Epithelial cell of proximal tubule (primary cell): Measurements from ENCODE around the gene TUBA4A. TPM values are rescaled to one million over a fixed set of nuclear protein-coding genes. Genes with fewer than 3 reads are reported as not detected.
A peak's percentile ranks its signal among the peaks of the same experiment; 100 is the strongest.

Experiments used
- DNase-seq: peaks from one replicate; pipeline ENCODE4 v3.0.0-alpha.2; 2011; ENCODE audit warnings: low read depth
- H3K4me3 ChIP-seq: 2 replicates; pipeline ENCODE4 v1.5.1; 2011; ENCODE audit warnings: low read depth, mild to moderate bottlenecking, low read length
- total RNA-seq: library from RNA; depleted of rRNA; stranded (reverse); fragments of >200 nt; gene quantifications from 2 replicates; pipeline ENCODE4 v1.2.3, GENCODE V29; 2015
- TF ChIP-seq, protein P1 (sequence below): conservative IDR thresholded peaks from 2 replicates; pipeline ENCODE4 v1.5.1; 2012; ENCODE audit warnings: low read depth, mild to moderate bottlenecking, low read length

The TUBA4A gene
- total RNA-seq, 1 donor from 2014 or later = 191 TPM

DNA sequence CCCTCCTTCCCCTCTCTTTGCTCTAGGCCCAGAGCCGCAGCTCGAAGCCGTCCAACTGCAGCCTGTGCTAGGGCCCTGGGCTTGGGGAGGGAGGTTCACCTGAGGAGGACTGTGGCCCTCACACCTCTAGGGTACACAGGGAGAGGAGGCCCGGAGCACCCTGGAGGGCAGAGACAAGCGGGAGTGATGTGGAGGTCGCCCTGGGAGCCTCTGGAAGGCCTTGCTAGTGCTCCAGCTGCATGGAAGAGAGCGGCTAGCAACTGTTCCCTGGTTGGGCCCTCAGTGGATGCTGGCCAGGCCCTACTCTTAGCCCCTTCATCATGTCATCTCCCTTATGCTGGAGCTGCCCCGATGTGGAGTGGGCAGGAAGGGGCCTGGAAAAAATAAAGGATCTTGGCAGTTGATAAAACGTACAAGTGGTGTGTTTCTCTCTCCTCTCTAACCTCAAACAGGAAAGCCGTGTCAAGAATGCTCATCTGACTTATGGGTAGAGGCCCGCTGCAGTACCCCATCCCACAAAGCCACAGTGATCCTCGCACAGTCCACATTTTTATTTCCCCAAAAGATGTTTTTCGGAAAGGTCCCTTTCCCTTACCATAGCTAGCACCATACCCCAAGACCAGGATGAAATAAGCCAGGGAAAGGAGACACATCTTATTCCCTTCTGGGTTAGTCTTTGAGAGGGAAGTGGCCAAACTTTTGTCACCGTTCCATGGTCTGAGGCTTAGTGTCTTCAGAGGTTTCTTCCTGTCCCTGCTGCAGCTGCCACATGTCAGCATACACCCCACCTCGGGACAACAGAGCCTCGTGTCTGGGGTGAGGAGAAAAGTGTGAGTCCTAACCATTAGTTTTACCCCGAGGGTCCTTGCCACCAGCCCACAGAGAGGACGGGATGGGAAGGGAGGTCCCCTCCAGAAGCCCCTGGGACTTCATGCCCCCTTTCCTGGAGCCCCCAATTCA is 44.2 kb downstream of the TUBA4A start:
- TF ChIP-seq, protein P1, sequence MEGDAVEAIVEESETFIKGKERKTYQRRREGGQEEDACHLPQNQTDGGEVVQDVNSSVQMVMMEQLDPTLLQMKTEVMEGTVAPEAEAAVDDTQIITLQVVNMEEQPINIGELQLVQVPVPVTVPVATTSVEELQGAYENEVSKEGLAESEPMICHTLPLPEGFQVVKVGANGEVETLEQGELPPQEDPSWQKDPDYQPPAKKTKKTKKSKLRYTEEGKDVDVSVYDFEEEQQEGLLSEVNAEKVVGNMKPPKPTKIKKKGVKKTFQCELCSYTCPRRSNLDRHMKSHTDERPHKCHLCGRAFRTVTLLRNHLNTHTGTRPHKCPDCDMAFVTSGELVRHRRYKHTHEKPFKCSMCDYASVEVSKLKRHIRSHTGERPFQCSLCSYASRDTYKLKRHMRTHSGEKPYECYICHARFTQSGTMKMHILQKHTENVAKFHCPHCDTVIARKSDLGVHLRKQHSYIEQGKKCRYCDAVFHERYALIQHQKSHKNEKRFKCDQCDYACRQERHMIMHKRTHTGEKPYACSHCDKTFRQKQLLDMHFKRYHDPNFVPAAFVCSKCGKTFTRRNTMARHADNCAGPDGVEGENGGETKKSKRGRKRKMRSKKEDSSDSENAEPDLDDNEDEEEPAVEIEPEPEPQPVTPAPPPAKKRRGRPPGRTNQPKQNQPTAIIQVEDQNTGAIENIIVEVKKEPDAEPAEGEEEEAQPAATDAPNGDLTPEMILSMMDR = no peak
- H3K4me3 ChIP-seq = no peak overlapping the region
- no peak for DNase-seq

DNA sequence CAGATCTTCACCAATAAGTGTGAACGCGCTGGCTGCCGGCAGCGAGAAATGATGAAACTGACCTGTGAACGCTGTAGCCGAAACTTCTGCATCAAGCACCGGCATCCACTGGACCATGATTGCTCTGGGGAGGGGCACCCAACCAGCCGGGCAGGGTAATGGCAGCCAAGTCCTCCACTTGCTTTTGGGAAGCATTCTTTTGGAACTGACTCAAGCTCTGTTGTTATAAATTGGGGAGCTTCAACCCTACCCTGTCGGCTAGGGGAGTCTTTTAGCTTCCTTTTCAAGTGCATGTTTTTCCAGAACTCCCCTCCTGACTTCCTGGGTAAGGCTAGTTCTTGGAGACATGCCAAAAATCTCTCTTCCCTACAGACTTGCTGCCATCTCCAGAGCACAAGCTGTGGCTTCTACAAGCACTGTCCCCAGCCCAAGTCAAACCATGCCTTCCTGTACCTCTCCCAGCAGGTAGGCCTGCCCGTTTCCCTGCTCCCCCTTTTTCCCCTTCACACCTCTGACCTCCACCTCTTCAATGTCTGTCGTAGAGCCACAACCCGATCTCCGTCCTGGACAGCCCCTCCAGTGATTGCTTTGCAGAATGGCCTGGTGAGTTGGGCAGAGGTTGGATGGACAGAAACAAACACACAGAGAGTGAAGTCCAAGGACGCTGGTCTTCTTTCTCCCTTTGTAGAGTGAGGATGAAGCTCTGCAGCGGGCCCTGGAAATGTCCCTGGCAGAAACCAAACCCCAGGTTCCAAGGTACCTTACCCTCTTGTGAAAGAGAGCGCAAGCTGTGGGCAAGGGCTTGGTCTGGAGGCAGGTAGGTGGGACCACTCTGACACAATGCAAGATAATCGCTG is 45.6 kb downstream of the TUBA4A start:
- H3K4me3 ChIP-seq = peak overlapping the region; percentile 82
- DNase-seq = no peak
- TF ChIP-seq, protein P1 = no peak

DNA sequence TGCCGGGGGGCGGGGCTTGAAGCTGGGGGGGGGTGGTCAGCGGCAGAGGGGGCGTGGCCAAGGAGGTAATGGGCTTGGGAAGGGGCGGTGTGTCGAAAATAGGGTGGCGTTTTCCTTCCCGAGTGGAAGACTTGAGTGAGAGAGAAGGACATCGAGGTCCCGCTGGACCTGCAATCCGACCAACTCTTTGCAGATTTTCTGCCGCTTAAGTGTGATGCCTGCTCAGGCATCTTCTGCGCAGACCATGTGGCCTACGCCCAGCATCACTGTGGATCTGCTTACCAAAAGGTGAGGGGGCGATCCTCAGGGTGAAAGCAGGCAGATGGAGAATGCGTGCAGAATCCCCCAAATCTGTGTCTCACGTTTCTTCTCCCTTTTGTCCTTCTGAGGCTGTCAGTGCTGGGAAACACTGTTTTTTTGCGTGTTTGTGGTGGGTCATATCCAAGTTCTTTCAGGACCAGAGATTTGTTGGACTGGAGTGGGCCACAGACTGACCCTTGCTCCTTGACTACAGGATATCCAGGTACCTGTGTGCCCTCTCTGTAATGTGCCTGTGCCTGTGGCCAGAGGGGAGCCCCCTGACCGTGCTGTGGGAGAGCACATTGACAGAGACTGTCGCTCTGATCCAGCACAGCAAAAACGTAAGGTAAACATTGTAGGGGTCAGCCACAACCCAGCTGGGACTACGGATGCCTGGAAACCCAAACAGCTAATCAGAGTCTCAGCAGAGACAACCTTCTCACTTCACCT is 46.4 kb downstream of the TUBA4A start:
- TF ChIP-seq, protein P1 = no peak

DNA sequence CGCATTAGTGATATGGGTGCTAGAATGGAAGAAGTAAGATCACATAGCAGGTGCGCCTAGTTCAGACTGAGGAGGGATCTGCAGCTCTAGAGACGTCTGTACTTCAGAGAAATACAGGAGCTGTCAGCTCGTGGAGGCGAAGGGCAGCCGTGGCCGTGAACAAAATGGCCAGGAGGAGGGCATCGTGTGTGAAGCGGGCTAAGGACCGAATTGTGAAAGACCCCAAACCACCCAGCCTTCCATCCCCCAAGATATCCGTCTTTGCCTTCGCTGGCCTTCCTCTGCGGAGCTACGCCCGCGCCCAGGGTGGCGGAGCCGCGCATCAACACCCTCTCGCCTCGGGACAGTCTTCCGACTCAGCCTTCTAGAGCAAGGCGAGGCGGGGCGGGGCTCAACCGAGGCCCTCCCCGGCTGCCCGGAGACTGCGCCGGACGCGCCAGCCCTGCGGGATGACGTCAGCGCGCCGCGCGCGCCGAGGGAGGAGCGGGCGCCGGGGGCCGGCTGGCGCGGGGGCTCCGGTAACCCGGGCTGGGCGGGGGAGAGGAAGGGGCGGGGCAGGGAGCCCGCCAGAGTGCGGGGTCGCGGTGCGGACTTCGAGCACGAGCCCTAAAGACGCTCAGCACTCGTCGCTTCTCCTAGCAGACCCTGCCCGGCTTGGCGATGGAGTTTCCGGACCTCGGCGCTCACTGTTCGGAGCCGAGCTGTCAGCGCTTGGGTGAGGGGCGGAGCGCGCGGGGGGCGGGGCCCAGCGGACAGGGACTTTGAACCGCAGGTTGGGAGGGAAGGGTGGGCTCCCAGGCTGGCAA is 47.2 kb downstream of the TUBA4A start, which contains the start of gene ZFAND2B:
Gene ZFAND2B (plus strand): TSS at position 455 of the 806 bp plus-strand sequence. CDS start 206 bp downstream, at position 661.
- H3K4me3 ChIP-seq = peak within 1 kb of the TSS; percentile 82
- TF ChIP-seq, protein P1 = no peak
- DNase-seq = peak; percentile 27

More for the DNA sequence above, 46.4 kb downstream of the TUBA4A start:
- no peak for DNase-seq
- H3K4me3 ChIP-seq = peak overlapping the region; percentile 82

DNA sequence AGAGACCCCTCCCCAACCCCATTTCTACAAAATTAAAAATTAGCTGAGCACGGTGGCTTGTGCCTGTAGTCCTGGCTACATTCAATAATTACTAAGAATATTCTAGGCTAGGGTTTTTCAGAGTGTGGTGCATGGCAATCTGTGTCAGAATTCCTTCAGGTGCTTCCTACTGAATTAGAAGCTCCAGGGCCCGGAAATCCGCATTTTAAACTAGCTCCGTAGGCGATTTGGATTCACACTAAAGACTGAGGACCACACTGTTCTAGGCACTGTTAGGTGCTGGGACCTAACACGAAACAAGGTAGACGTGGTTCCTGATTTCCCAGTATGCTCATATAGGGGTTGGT is 47.8 kb downstream of the TUBA4A start:
- no peak for DNase-seq
- peak overlapping the region; percentile 82 for H3K4me3 ChIP-seq
- TF ChIP-seq, protein P1 = no peak

DNA sequence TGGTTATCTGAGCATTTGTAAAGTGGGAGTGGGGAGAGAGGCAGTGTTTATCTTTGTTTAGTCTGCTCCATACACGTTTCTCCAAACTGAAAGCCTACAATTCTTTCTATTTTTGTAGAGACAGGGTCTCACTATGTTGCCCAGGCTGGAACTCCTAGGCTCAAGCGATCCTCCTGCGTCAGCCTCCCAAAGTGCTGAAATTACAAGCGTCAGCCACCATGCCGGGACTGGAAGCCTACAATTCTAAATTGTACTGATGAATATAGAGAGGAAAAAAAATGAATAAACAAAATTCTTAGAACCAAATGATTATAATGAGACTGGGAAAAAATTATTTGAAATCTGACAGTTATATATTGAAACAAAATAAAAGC is 48.6 kb downstream of the TUBA4A start:
- DNase-seq = no peak
- TF ChIP-seq, protein P1 = no peak
- H3K4me3 ChIP-seq = no peak overlapping the region
